B cell (primary cell): Measurements from ENCODE around the gene GPR25.

Experiments used
- CTCF ChIP-seq: fragments of 200-600 bp; IDR thresholded peaks from one replicate; pipeline ENCODE4 v1.8.0; 2022; ENCODE audit warnings: antibody characterized with exemption, mild to moderate bottlenecking
- EZH2 ChIP-seq: IDR thresholded peaks from 2 replicates; pipeline ENCODE4 v1.6.1; 2012; ENCODE audit warnings: borderline replicate concordance, low read depth, mild to moderate bottlenecking, moderate library complexity, low read length; ENCODE audit not compliant: insufficient read depth, poor library complexity, severe bottlenecking

- TF ChIP-seq CTCF (no peak), EZH2 (no peak)
Observed at GRCh38 chr1:200896531-200897196, 23.9 kb downstream of the GPR25 start.
